ENCODE results near the gene SERPINB6. TPM values are rescaled to one million over a fixed set of nuclear protein-coding genes. Genes with fewer than 3 reads are reported as not detected.
"Not testable (repeated sequence)": the region's sequence is repeated elsewhere in the genome, so short reads cannot be mapped to it uniquely, and the experiment has no call there.

SERPINB6 gene
- total RNA-seq, 4 donors from 2014 or later, result 84.9 to 266 (median 203) TPM

DNA sequence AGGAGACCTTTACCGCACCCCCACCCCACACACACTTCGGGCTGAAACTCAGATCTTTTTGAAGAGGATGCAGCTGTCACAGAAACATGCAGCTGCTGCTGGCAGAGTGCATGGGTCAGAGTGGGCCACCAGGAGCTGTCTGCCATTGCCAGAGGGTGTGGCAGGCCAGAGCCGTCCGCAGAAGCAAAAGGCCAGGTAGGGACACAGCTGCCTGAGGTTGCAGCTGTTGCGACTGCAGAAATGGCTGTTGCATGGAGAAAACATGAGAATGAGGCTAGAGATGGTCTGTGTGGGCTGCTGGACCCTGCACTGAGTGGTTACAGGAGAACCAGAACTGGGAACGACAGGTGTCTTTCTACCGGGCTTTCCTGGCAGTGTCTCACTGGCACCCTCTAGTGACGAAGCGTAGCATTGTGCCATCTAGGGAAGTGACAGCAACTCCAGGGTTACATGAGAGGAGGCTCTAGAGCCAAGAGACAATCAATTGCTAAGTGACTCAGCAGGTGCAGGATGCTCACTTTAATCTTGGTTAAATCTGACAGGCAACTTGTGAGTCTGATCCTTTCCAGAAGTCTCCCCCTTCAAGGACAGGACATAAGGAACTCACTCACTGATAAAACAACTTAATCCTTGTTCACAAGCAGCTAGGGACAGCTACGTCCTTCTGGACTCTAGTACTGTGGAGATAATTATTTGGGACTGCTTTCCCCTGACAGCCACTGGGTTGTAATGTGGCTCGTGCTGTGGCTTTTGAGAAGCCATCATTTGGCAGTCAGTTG, 39.2 kb downstream of the SERPINB6 start:
- intact Hi-C loops (cut with DNase I; ENCODE audit: low total_unique reads), result loop anchor here (10.0 kb wide), 1 partner anchor 87 kb away; the partner anchor contains the start of gene SERPINB1
- no peaks in the 10 kb centered on the region for H3K36me3 ChIP-seq
- TF ChIP-seq, protein P1, sequence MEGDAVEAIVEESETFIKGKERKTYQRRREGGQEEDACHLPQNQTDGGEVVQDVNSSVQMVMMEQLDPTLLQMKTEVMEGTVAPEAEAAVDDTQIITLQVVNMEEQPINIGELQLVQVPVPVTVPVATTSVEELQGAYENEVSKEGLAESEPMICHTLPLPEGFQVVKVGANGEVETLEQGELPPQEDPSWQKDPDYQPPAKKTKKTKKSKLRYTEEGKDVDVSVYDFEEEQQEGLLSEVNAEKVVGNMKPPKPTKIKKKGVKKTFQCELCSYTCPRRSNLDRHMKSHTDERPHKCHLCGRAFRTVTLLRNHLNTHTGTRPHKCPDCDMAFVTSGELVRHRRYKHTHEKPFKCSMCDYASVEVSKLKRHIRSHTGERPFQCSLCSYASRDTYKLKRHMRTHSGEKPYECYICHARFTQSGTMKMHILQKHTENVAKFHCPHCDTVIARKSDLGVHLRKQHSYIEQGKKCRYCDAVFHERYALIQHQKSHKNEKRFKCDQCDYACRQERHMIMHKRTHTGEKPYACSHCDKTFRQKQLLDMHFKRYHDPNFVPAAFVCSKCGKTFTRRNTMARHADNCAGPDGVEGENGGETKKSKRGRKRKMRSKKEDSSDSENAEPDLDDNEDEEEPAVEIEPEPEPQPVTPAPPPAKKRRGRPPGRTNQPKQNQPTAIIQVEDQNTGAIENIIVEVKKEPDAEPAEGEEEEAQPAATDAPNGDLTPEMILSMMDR (IDR thresholded peaks at IDR 0.05), result peak; percentile 86 to 93 (median 90)
- no peak for TF ChIP-seq POLR2A (IDR thresholded peaks at IDR 0.05)
- H3K27me3 ChIP-seq, result no peaks in the 10 kb centered on the region
- H3K4me1 ChIP-seq, result no peaks in the 10 kb centered on the region
- peak; percentile 72 to 76 for DNase-seq
- no peak overlapping the region for H3K4me3 ChIP-seq
- H3K9me3 ChIP-seq, result no peaks in the 10 kb centered on the region
- H3K27ac ChIP-seq, result no peak overlapping the region

- H3K4me1 ChIP-seq, result no peaks in the 10 kb centered on the region
- DNase-seq, result no peak
- TF ChIP-seq, protein P1 (IDR thresholded peaks at IDR 0.05), result no peak
- TF ChIP-seq POLR2A (IDR thresholded peaks at IDR 0.05), result no peak
- no peaks in the 10 kb centered on the region for H3K36me3 ChIP-seq
- no peaks in the 10 kb centered on the region for H3K27me3 ChIP-seq
- no peaks in the 10 kb centered on the region for H3K9me3 ChIP-seq
- H3K4me3 ChIP-seq, result no peak overlapping the region
- no peak overlapping the region for H3K27ac ChIP-seq
- intact Hi-C loops (cut with DNase I; ENCODE audit: low total_unique reads), result loop anchor here (10.0 kb wide), 1 partner anchor 86 kb away; the partner anchor contains the start of gene SERPINB1
Observed at GRCh38 chr6:2931055-2931454, 40.3 kb downstream of the SERPINB6 start.

DNA sequence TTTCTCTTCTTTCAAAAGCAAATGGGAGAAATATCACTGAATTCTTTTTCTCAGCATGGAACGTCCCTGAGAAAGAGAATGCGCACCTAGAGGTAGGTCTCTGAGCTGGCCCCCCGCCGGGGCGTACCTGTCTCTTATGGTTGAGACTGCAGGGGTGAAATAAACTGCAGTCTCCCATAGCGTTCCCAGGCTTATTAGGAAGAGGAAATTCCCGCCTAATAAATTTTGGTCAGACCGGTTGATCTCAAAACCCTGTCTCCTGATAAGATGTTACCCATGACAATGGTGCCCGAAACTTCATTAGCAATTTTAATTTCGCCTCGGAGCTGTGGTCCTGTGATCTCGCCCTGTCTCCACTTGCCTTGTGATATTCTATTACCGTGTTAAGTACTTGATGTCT, 43.4 kb downstream of the SERPINB6 start:
- DNase-seq; H3K27me3 ChIP-seq; intact Hi-C loops (cut with DNase I; ENCODE audit: low total_unique reads); H3K4me3 ChIP-seq; H3K36me3 ChIP-seq; H3K4me1 ChIP-seq; H3K27ac ChIP-seq; H3K9me3 ChIP-seq: not testable (repeated sequence)

DNA sequence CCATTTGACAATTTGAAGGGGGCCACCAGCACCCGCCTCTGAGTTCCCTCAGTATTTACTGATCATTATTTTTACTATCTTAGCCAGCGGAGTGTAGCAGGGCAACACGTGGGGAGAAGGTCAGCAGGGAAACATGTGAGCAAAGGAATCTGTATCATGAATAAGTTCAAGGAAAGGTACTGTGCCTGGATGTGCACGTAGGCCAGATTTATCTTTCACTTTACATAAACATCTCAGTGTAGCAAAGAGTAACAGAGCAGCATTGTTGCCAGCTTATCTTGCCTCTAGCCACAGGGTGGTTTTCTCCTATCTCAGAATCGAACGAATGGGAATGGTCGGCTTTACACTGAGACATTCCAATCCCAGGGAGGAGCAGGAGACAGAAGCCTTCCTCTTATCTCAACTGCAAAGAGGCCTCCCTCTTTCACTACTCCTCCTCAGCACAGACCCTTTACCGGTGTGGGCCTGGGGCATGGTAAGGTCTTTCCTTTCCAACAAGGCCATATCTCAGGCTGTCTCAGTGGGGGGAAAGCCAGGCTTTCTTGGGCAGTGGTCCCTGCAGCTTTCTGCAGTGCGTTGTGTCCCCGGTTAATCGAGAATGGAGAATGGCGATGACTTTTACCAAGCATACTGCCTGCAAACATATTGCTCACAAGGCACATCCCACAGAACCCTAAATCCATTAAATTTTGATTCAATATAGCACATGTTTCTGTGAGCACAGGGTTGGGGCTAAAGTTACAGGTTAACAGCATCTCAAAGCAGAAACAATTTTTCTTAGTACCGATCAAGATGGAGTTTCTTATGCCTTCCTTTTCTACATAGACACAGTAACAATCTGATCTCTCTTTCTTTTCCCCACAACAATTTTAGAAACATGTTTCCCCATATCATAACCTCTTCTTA, 45.3 kb downstream of the SERPINB6 start:
- H3K36me3 ChIP-seq; H3K4me3 ChIP-seq; H3K27me3 ChIP-seq; H3K27ac ChIP-seq; H3K4me1 ChIP-seq; intact Hi-C loops (cut with DNase I; ENCODE audit: low total_unique reads); H3K9me3 ChIP-seq; DNase-seq: not testable (repeated sequence)

DNA sequence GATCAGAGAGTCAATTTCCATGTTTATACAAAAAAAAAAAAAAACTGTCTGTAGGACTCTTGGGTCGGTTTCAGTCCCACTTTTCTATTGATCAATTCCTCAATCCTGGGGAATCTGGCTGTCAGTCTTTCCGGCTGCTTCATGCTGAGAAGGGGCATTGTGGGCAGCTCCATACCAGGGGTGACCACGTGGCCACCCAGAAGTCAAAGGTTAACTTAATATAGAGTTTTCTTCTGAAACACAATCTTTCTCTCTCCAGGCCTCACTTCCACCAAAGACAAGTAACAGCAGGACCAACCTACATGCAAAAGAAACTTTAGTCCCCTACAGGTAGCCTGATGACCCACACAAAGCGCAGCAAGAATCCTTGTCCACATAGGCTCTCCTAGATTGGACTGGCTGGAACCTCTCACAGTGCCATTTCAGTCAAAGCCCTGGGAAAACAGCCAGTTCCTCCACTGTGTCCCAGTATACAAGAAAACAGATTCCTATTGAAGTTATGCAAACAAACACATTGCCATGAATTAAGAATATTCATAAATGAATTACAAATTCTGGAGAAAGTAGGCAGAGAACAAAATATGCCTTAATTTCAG, 49.7 kb downstream of the SERPINB6 start:
- Histone ChIP-seq H3K4me1 (no peaks in the 10 kb centered on the region), H3K36me3 (no peaks in the 10 kb centered on the region), H3K9me3 (no peaks in the 10 kb centered on the region), H3K4me3 (no peak overlapping the region), H3K27ac (no peak overlapping the region), H3K27me3 (no peaks in the 10 kb centered on the region)
- DNase-seq, result no peak
- intact Hi-C loops (cut with DNase I; ENCODE audit: low total_unique reads), result no loop called here
- TF ChIP-seq, protein P1 (IDR thresholded peaks at IDR 0.05), result no peak
- TF ChIP-seq POLR2A (IDR thresholded peaks at IDR 0.05), result no peak

Measured in uterus (tissue), 4 donors.